HEK293 (cell line): Measurements from ENCODE around the gene CHPT1.

Source experiments
- GFI1B ChIP-seq: fragments of 450-650 bp; formaldehyde crosslinking; IDR thresholded peaks from 2 replicates; pipeline ENCODE4 v1.5.1; 2016; ENCODE audit warnings: missing biosample characterization, missing genetic modification characterization
- YY1 ChIP-seq: fragments of 450-650 bp; formaldehyde crosslinking; IDR thresholded peaks from 2 replicates; pipeline ENCODE4 v1.5.1; 2018; ENCODE audit warnings: missing biosample characterization, missing genetic modification characterization
- ZNF324 ChIP-seq: fragments of 450-650 bp; formaldehyde crosslinking; IDR thresholded peaks from 2 replicates; pipeline ENCODE4 v1.5.1; 2016; ENCODE audit warnings: missing biosample characterization, missing genetic modification characterization
- ZNF843 ChIP-seq: fragments of 450-650 bp; formaldehyde crosslinking; IDR thresholded peaks from 2 replicates; pipeline ENCODE4 v1.5.1; 2016; ENCODE audit warnings: missing biosample characterization, missing genetic modification characterization
- TF ChIP-seq, protein P1 (sequence below): fragments of 450-650 bp; formaldehyde crosslinking; IDR thresholded peaks from 2 replicates; pipeline ENCODE4 v1.5.1; 2016; ENCODE audit warnings: missing biosample characterization, missing genetic modification characterization
- TF ChIP-seq, protein P2 (sequence below): fragments of 450-650 bp; formaldehyde crosslinking; IDR thresholded peaks from 2 replicates; pipeline ENCODE4; 2016; ENCODE audit warnings: missing biosample characterization, missing genetic modification characterization
- TF ChIP-seq, protein P3 (sequence below): fragments of 450-650 bp; formaldehyde crosslinking; conservative IDR thresholded peaks from 2 replicates; pipeline ENCODE4 v1.5.1; 2016; ENCODE audit warnings: low read depth, missing biosample characterization, missing genetic modification characterization
- TF ChIP-seq, protein P4 (sequence below): fragments of 450-650 bp; formaldehyde crosslinking; IDR thresholded peaks from 2 replicates; pipeline ENCODE4 v1.5.1; 2016; ENCODE audit warnings: missing biosample characterization, missing genetic modification characterization, low read depth

DNA sequence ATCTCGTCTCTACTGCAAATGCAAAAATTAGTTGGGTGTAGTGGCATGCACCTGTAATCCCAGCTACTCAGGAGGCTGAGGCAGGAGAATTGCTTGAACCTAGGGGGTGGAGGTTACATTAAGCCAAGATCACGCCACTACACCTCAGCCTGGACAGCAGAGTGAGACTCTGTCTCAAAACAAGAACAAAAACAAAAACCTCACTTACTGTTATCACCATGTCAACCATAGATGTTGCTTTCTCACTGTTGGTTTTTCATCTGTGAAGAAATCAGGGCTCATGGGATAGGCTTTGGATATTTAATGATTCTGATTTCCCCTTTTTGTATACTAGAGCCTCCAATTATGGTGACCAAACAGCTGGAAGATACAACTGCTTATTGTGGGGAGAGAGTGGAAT lies 49.7 kb upstream of the CHPT1 start:
- TF ChIP-seq, protein P1, sequence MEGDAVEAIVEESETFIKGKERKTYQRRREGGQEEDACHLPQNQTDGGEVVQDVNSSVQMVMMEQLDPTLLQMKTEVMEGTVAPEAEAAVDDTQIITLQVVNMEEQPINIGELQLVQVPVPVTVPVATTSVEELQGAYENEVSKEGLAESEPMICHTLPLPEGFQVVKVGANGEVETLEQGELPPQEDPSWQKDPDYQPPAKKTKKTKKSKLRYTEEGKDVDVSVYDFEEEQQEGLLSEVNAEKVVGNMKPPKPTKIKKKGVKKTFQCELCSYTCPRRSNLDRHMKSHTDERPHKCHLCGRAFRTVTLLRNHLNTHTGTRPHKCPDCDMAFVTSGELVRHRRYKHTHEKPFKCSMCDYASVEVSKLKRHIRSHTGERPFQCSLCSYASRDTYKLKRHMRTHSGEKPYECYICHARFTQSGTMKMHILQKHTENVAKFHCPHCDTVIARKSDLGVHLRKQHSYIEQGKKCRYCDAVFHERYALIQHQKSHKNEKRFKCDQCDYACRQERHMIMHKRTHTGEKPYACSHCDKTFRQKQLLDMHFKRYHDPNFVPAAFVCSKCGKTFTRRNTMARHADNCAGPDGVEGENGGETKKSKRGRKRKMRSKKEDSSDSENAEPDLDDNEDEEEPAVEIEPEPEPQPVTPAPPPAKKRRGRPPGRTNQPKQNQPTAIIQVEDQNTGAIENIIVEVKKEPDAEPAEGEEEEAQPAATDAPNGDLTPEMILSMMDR (tag by site-specific recombination), result no peak
- TF ChIP-seq, protein P2, sequence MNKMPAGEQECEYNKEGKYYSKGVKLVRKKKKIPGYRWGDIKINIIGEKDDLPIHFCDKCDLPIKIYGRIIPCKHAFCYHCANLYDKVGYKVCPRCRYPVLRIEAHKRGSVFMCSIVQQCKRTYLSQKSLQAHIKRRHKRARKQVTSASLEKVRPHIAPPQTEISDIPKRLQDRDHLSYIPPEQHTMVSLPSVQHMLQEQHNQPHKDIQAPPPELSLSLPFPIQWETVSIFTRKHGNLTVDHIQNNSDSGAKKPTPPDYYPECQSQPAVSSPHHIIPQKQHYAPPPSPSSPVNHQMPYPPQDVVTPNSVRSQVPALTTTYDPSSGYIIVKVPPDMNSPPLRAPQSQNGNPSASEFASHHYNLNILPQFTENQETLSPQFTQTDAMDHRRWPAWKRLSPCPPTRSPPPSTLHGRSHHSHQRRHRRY, result no peak
- no peak for TF ChIP-seq ZNF324 (tag by site-specific recombination)
- TF ChIP-seq, protein P3, sequence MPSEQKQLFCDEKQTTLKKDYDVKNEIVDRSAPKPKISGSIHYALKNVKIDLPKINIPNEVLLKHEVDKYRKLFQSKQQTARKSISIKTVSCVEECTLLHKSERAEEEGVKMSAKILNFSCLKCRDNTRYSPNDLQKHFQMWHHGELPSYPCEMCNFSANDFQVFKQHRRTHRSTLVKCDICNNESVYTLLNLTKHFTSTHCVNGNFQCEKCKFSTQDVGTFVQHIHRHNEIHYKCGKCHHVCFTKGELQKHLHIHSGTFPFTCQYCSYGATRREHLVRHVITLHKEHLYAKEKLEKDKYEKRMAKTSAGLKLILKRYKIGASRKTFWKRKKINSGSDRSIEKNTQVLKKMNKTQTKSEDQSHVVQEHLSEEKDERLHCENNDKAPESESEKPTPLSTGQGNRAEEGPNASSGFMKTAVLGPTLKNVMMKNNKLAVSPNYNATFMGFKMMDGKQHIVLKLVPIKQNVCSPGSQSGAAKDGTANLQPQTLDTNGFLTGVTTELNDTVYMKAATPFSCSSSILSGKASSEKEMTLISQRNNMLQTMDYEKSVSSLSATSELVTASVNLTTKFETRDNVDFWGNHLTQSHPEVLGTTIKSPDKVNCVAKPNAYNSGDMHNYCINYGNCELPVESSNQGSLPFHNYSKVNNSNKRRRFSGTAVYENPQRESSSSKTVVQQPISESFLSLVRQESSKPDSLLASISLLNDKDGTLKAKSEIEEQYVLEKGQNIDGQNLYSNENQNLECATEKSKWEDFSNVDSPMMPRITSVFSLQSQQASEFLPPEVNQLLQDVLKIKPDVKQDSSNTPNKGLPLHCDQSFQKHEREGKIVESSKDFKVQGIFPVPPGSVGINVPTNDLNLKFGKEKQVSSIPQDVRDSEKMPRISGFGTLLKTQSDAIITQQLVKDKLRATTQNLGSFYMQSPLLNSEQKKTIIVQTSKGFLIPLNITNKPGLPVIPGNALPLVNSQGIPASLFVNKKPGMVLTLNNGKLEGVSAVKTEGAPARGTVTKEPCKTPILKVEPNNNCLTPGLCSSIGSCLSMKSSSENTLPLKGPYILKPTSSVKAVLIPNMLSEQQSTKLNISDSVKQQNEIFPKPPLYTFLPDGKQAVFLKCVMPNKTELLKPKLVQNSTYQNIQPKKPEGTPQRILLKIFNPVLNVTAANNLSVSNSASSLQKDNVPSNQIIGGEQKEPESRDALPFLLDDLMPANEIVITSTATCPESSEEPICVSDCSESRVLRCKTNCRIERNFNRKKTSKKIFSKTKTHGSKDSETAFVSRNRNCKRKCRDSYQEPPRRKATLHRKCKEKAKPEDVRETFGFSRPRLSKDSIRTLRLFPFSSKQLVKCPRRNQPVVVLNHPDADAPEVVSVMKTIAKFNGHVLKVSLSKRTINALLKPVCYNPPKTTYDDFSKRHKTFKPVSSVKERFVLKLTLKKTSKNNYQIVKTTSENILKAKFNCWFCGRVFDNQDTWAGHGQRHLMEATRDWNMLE (tag by site-specific recombination), result no peak
- TF ChIP-seq ZNF843, result no peak
- TF ChIP-seq, protein P4, sequence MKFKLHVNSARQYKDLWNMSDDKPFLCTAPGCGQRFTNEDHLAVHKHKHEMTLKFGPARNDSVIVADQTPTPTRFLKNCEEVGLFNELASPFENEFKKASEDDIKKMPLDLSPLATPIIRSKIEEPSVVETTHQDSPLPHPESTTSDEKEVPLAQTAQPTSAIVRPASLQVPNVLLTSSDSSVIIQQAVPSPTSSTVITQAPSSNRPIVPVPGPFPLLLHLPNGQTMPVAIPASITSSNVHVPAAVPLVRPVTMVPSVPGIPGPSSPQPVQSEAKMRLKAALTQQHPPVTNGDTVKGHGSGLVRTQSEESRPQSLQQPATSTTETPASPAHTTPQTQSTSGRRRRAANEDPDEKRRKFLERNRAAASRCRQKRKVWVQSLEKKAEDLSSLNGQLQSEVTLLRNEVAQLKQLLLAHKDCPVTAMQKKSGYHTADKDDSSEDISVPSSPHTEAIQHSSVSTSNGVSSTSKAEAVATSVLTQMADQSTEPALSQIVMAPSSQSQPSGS (tag by site-specific recombination), result no peak
- TF ChIP-seq YY1 (tag by site-specific recombination), result no peak
- no peak for TF ChIP-seq GFI1B (tag by site-specific recombination)
